ENCODE results near the gene PRSS23.

The PRSS23 gene, protein sequence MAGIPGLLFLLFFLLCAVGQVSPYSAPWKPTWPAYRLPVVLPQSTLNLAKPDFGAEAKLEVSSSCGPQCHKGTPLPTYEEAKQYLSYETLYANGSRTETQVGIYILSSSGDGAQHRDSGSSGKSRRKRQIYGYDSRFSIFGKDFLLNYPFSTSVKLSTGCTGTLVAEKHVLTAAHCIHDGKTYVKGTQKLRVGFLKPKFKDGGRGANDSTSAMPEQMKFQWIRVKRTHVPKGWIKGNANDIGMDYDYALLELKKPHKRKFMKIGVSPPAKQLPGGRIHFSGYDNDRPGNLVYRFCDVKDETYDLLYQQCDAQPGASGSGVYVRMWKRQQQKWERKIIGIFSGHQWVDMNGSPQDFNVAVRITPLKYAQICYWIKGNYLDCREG

DNA sequence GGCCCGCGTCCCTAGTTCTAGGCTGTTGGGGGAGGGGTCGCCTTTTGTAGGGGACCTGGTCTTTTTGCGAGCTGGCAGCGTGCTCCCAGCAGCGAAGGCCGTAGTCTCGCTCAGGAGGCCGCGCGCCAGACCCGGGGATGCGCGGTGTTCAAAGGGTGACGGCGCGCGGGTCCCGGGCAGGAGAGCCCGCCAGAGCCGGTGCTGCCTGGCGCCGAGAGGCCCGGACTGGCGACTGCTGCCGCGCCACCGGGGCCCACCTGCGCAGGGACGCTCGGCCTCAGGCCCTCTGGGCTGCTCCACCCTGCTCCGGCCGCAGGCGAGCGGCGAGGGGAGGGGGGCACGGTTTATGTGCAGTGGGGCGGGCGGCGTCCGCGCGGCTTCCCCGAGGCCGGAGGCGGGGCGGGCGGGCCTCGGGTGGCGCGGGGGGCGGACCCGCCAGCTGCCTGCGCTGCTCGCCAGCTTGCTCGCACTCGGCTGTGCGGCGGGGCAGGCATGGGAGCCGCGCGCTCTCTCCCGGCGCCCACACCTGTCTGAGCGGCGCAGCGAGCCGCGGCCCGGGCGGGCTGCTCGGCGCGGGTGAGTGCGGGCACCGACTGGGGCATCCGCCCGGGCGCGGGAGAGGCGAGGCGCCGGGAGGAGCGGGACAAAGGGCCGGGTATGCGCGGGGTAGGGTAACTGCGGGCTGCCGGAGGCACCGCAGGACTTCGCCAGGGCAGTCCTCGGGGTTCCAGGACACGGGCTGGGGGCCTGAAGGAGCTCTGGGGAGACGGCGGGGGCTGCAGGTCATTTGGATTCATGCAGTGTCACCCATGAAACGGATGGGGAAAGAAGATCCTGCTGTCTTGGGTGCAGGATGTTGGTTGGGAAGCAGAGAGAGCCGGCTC is at the start of gene PRSS23:
Gene PRSS23, plus strand, starts transcription at position 467 of the 884 bp plus-strand sequence. CDS start 7,102 bp downstream, outside the sequence.
- peak within 1 kb of the TSS; percentile 74 for H3K4me3 ChIP-seq (ENCODE audit: control insufficient read depth, low read depth, low read length)
- peak; percentile 31 for DNase-seq (ENCODE audit: low read depth)
- TF ChIP-seq, protein P1, sequence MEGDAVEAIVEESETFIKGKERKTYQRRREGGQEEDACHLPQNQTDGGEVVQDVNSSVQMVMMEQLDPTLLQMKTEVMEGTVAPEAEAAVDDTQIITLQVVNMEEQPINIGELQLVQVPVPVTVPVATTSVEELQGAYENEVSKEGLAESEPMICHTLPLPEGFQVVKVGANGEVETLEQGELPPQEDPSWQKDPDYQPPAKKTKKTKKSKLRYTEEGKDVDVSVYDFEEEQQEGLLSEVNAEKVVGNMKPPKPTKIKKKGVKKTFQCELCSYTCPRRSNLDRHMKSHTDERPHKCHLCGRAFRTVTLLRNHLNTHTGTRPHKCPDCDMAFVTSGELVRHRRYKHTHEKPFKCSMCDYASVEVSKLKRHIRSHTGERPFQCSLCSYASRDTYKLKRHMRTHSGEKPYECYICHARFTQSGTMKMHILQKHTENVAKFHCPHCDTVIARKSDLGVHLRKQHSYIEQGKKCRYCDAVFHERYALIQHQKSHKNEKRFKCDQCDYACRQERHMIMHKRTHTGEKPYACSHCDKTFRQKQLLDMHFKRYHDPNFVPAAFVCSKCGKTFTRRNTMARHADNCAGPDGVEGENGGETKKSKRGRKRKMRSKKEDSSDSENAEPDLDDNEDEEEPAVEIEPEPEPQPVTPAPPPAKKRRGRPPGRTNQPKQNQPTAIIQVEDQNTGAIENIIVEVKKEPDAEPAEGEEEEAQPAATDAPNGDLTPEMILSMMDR (conservative IDR thresholded peaks at IDR 0.05; ENCODE audit: control insufficient read depth, insufficient read depth, low read depth, low read length): no peak

DNA sequence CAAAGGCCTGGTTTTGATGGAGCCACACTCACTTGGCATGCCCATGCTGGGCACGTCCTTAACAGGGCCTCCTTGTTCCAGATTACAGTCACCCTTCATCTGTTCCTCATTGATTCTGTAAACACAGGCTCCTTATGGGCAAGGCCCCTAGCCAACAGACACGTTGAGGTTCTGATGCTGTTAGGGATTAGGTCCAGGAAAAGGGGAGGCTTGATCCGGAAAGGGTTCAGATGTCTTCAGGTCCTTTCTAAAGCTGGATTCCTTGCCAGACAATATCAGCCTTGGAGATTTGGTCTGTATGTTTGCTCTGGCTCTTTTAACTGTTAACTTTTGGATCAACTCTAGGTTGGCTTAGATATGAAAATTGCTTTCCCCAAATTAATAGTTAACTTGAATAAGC is 46.9 kb upstream of the PRSS23 start:
- TF ChIP-seq, protein P1 (conservative IDR thresholded peaks at IDR 0.05; ENCODE audit: control insufficient read depth, insufficient read depth, low read depth, low read length): no peak
- H3K4me3 ChIP-seq (ENCODE audit: control insufficient read depth, low read depth, low read length): no peak overlapping the region
- DNase-seq (ENCODE audit: low read depth): no peak

DNA sequence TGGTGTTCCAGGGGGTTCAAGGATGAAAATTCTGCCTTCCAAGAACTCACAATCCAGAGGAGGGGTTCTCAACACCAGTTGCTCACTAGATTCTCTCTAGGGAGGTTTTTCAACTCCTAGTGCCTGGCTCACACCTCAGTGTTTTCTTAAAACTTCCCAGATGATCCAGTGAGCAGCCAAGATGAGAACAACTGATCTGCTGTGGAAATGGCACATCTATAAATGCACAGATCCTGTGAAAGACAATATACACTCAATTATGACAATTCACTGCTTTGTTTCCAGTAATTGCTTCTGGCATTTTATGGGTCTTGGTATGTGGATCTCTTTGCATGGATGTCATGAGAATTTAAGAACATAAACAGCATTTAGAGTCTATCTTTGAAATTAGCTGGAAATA is 45.2 kb upstream of the PRSS23 start:
- TF ChIP-seq, protein P1 (conservative IDR thresholded peaks at IDR 0.05; ENCODE audit: control insufficient read depth, insufficient read depth, low read depth, low read length): no peak
- no peak overlapping the region for H3K4me3 ChIP-seq (ENCODE audit: control insufficient read depth, low read depth, low read length)
- no peak for DNase-seq (ENCODE audit: low read depth)

DNA sequence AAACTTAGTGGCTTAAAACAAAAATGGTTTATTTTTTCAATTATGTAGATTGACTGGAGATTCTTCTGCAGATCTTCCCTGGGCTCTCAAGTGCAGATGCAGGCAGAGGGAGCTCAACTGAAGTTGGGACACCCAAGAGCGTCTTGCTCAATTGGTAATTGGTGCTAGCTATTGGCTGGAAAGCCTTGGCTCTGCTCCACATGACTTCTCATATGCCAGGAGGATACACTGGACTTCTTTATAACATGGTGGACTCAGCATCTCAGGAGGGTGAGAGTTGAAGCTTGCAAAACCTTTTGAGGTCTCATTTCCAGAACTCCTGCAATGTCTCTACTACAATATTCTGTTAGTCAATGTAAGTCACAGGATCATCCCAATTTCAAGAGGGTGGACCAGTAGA is 42.2 kb upstream of the PRSS23 start:
- no peak for DNase-seq (ENCODE audit: low read depth)
- TF ChIP-seq, protein P1 (conservative IDR thresholded peaks at IDR 0.05; ENCODE audit: control insufficient read depth, insufficient read depth, low read depth, low read length): no peak
- no peak overlapping the region for H3K4me3 ChIP-seq (ENCODE audit: control insufficient read depth, low read depth, low read length)

DNA sequence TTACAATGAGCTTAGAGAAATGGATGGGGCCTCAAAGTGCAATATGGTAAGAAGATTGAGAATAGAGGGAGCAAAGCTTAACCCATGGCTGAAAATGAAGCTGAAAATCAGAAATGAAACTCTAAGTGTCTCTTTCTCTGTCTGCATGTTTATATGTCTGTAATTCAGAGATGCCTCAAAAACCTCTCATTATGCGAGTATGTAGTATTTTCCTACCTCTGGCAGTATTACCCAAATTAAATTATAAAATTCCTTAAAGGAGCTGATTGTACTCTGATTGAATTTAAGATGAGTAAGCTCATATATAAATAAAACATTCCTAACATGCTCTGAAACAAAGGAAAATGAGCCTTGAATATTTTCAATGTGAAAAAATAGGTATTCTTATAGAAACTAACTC is 39.8 kb upstream of the PRSS23 start:
- H3K4me3 ChIP-seq (ENCODE audit: control insufficient read depth, low read depth, low read length): no peak overlapping the region
- TF ChIP-seq, protein P1 (conservative IDR thresholded peaks at IDR 0.05; ENCODE audit: control insufficient read depth, insufficient read depth, low read depth, low read length): no peak
- DNase-seq (ENCODE audit: low read depth): no peak

DNA sequence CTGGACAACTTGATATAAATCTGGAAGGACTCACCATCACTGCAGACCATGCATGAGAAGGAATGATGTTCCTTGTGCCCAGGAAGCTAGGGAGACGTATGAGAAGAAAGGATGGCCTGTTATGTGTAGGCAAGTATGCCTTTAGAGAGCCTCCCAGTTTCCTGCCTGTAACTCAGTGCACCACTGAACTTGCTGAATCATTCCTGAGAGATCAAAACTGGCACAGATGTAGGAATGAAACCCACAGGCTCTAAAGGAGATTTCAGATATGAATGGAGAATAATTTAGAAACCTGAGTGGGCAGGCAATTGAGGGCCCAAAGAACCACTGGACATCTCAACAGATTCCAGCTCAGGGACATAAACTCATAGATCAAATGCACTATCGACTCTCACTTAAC is 38.4 kb upstream of the PRSS23 start:
- peak; percentile 49 for DNase-seq (ENCODE audit: low read depth)
- TF ChIP-seq, protein P1 (conservative IDR thresholded peaks at IDR 0.05; ENCODE audit: control insufficient read depth, insufficient read depth, low read depth, low read length): no peak

More for the DNA sequence above, 38.4 kb upstream of the PRSS23 start:
- no peak overlapping the region for H3K4me3 ChIP-seq (ENCODE audit: control insufficient read depth, low read depth, low read length)

All from fibroblast of mammary gland (primary cell).